Karpas-422 (cell line): Measurements from ENCODE around the gene ST6GAL1. TPM values are rescaled to one million over a fixed set of nuclear protein-coding genes. Genes with fewer than 3 reads are reported as not detected.

Experiments used
- DNase-seq: peaks from one replicate; pipeline ENCODE4 v3.0.0-alpha.2; 2015
- H2AFZ ChIP-seq: fragments of 200-600 bp; sonication (generic); 2 replicates; pipeline ENCODE4 v1.6.1; 2014; ENCODE audit warnings: antibody characterized with exemption, low read length, mixed read lengths
- H3K27ac ChIP-seq: fragments of 200-600 bp; sonication (generic); 2 replicates; pipeline ENCODE4 v1.5.1; 2014; ENCODE audit warnings: mild to moderate bottlenecking, low read length, moderate library complexity
- H3K27me3 ChIP-seq: fragments of 200-600 bp; sonication (generic); 2 replicates; pipeline ENCODE4 v1.6.1; 2014; ENCODE audit warnings: low read length, mixed read lengths
- H3K36me3 ChIP-seq: fragments of 200-600 bp; sonication (generic); 2 replicates; pipeline ENCODE4 v1.6.1; 2014; ENCODE audit warnings: low read length, mixed read lengths; ENCODE audit not compliant: insufficient read depth
- H3K4me1 ChIP-seq: fragments of 200-600 bp; sonication (generic); 2 replicates; pipeline ENCODE4 v1.6.1; 2014; ENCODE audit warnings: mild to moderate bottlenecking, low read length, mixed read lengths
- H3K4me2 ChIP-seq: fragments of 200-600 bp; sonication (generic); 2 replicates; pipeline ENCODE4 v1.6.1; 2014; ENCODE audit warnings: low read length, low read depth, mild to moderate bottlenecking; ENCODE audit not compliant: poor library complexity, severe bottlenecking
- H3K4me3 ChIP-seq: fragments of 200-600 bp; sonication (generic); 2 replicates; pipeline ENCODE4 v1.5.1; 2014; ENCODE audit warnings: mild to moderate bottlenecking, antibody characterized with exemption, low read length, mixed read lengths
- H3K79me2 ChIP-seq: fragments of 200-600 bp; sonication (generic); 2 replicates; pipeline ENCODE4 v1.6.1; 2014; ENCODE audit warnings: mild to moderate bottlenecking, low read length, mixed read lengths
- H3K9ac ChIP-seq: fragments of 200-600 bp; sonication (generic); 2 replicates; pipeline ENCODE4 v1.6.0; 2014; ENCODE audit warnings: low read length
- H3K9me2 ChIP-seq: fragments of 200-600 bp; sonication (generic), shearing (Covaris generic); replicated peaks from 2 replicates; pipeline ENCODE4 v1.6.0; 2014; ENCODE audit warnings: mild to moderate bottlenecking, low read length, moderate library complexity; ENCODE audit not compliant: insufficient read depth
- H3K9me3 ChIP-seq: fragments of 300-700, 200-600 bp; sonication (generic); 2 replicates; pipeline ENCODE4 v1.6.1; 2014; ENCODE audit warnings: low read length, mixed read lengths
- H4K20me1 ChIP-seq: fragments of 200-600 bp; sonication (generic); 2 replicates; pipeline ENCODE4 v1.6.1; 2014; ENCODE audit warnings: mild to moderate bottlenecking, antibody characterized with exemption, low read length, low read depth; ENCODE audit not compliant: insufficient read depth
- total RNA-seq: library from RNA; depleted of rRNA; stranded (reverse); fragments of >200 nt; shearing (Covaris generic); gene quantifications from 2 replicates; pipeline ENCODE4 v1.2.3, GENCODE V29; 2014; ENCODE audit warnings: low replicate concordance

The ST6GAL1 gene
- total RNA-seq, 1 experiment from 2014 or later, result 416 TPM

DNA sequence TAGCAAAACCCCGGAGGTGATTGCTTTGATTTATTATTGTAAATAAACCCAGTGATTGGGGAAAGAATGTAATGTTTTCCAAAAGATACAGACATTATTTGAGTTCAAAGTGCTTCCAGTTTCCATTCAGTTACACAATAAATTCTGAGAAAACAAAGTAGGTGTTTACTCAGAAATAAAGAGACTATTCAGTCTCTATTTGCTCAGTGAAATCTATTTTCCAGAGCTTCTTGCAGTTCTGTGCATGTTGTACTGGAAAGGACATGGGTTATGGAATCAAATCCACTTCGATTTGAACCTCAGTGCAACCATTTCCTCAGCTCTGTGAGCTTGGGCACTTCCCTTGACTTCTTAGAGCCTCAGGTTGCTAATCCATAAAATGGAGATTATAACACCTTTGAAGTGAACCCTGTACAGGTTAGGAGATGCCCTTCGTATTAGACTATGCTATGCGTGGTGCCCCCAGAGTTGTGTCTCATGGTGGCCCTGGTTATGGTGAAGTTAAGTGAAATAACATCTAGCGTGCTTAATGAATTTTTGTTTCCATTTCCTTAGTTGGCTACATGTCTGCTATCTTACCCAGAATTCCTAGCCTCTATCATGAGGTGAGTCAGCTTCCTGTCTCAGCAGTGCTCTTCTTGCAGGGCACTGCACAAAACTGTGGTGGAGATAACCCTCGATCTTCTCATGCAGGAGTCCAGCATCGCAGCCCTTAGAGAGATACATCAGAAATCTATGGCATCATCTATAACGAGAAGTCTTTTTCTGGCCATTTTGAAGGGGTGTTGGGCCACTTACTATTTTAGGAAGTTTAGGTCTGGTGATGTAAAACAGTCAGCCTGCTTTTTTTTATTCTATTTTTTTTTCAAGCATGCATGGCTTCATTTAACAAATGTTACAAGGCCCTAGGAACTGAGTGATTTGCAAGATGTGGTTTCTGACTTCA, 111.3 kb downstream of the ST6GAL1 start:
- Histone ChIP-seq H3K27me3 (no peaks in the 10 kb centered on the region), H3K79me2 (peaks cover 95% of the 10 kb centered on the region), H3K4me3 (peak overlapping the region; percentile 7; the same call in 1 of the 2 replicates), H3K36me3 (peaks cover 87% of the 10 kb centered on the region), H3K27ac (peak overlapping the region; percentile 73), H3K4me1 (peaks cover 89% of the 10 kb centered on the region), H2AFZ (no peak overlapping the region), H3K9me3 (no peaks in the 10 kb centered on the region), H3K9ac (peak overlapping the region; percentile 5; the same call in 1 of the 2 replicates), H4K20me1 (peaks cover 72% of the 10 kb centered on the region), H3K4me2 (peak overlapping the region; percentile 39), H3K9me2 (no peaks in the 10 kb centered on the region)
- peak; percentile 93 for DNase-seq

DNA sequence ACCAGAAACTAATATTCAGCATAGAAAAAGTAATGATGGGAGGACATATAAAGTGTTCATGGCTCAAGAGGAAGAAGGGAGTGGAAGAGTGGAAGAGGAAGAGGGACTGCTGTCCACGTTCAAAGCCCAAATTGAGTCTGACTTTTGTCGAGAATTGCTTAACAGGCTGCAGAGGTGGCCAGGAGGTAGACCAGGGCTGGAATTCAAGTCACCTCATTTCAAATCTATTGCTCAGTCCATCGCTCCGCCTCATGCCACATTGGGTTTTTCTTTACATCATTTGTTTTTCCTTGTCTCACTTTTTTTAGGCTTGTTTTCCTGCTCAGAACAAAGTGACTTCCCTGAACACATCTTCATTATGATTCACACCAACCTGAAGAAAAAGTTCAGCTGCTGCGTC, 112.0 kb downstream of the ST6GAL1 start:
- peaks cover 87% of the 10 kb centered on the region for H3K36me3 ChIP-seq
- peak overlapping the region; percentile 2; the same call in 1 of the 2 replicates for H3K4me3 ChIP-seq
- no peaks in the 10 kb centered on the region for H3K27me3 ChIP-seq
- H3K4me2 ChIP-seq, result peak overlapping the region; percentile 39
- no peak overlapping the region for H2AFZ ChIP-seq
- DNase-seq, result no peak
- peak overlapping the region; percentile 73 for H3K27ac ChIP-seq
- peaks cover 83% of the 10 kb centered on the region for H3K4me1 ChIP-seq
- H4K20me1 ChIP-seq, result peaks cover 75% of the 10 kb centered on the region
- H3K9ac ChIP-seq, result peak overlapping the region; percentile 5; the same call in 1 of the 2 replicates
- no peaks in the 10 kb centered on the region for H3K9me3 ChIP-seq
- peaks cover 95% of the 10 kb centered on the region for H3K79me2 ChIP-seq
- H3K9me2 ChIP-seq, result no peaks in the 10 kb centered on the region

DNA sequence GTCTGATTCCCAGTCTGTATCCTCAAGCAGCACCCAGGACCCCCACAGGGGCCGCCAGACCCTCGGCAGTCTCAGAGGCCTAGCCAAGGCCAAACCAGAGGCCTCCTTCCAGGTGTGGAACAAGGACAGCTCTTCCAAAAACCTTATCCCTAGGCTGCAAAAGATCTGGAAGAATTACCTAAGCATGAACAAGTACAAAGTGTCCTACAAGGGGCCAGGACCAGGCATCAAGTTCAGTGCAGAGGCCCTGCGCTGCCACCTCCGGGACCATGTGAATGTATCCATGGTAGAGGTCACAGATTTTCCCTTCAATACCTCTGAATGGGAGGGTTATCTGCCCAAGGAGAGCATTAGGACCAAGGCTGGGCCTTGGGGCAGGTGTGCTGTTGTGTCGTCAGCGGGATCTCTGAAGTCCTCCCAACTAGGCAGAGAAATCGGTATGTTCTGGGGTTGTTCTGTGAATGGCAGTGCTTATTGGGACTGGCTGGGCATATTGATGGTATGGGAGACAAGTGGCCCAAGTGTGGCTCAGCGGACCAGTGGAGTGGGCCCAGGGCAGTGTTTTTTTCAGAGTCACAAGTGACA, 112.6 kb downstream of the ST6GAL1 start:
- Histone ChIP-seq H3K27me3 (no peaks in the 10 kb centered on the region), H3K4me2 (peak overlapping the region; percentile 39), H3K9me2 (no peaks in the 10 kb centered on the region), H3K36me3 (peaks cover 86% of the 10 kb centered on the region), H3K9me3 (no peaks in the 10 kb centered on the region), H3K79me2 (peaks cover 97% of the 10 kb centered on the region), H3K9ac (peak overlapping the region; percentile 5; the same call in 1 of the 2 replicates), H3K4me1 (peaks cover 78% of the 10 kb centered on the region), H4K20me1 (peaks cover 77% of the 10 kb centered on the region), H3K27ac (peak overlapping the region; percentile 73), H2AFZ (no peak overlapping the region), H3K4me3 (peak overlapping the region; percentile 2; the same call in 1 of the 2 replicates)
- no peak for DNase-seq

DNA sequence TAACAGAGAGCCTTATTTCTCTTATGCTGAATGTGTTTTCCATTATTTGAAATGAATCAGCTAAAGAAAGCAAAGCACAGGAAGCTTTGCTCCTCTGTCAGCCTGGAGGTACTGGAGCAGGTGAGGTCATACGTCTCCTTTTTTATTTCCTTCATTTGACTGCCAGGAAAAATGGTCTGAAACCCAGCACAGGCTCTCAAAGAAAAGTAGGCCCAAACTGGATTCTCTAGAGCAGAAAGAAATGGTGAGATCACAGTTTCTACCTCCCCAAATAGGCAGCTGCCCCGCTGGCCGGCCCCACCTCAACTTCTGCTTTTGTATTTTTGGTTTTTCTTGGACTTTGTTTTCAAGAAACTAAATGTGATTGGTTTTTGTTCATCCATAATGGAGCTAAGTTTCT, 113.9 kb downstream of the ST6GAL1 start:
- H3K79me2 ChIP-seq, result peaks cover 98% of the 10 kb centered on the region
- H3K27ac ChIP-seq, result peak overlapping the region; percentile 73
- H3K9me3 ChIP-seq, result no peaks in the 10 kb centered on the region
- peaks cover 65% of the 10 kb centered on the region for H3K4me1 ChIP-seq
- H3K9ac ChIP-seq, result no peak overlapping the region
- H4K20me1 ChIP-seq, result peaks cover 77% of the 10 kb centered on the region
- no peak overlapping the region for H3K4me3 ChIP-seq
- no peaks in the 10 kb centered on the region for H3K27me3 ChIP-seq
- H3K9me2 ChIP-seq, result no peaks in the 10 kb centered on the region
- H3K4me2 ChIP-seq, result peak overlapping the region; percentile 31
- peak; percentile 93 for DNase-seq
- H3K36me3 ChIP-seq, result peaks cover 87% of the 10 kb centered on the region
- no peak overlapping the region for H2AFZ ChIP-seq

DNA sequence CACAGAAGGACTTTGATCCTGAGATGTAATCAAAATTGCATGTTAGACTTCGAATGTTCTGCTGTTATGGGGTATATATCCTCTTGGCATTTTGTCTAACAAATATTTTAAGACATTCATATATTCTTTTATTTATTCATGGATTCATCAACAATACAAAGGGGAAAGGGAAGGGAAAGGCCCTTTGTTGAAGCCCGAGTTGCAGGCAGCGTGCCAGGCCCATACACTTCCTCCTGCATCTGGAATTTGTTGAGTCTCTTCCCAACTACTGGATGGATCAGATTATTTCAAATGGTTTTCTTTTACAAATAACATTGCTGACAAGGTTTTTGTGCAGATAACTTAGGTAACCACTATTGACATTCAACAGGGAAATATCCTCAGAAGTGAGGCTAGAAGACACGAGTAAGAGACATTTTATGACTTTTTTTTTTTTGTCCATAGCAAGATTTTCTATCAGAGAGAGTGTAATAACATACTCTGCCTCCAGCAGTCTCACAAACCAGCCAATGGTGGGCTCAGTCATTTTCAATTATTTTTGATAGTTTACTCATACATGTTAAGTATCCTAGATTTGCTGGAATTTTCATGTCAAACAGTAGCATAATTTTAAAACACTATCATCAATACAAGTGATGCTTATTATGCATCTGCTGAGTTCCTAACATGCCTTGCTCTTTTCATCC, 114.7 kb downstream of the ST6GAL1 start:
- peaks cover 76% of the 10 kb centered on the region for H4K20me1 ChIP-seq
- no peak overlapping the region for H3K4me3 ChIP-seq
- H2AFZ ChIP-seq, result no peak overlapping the region
- H3K36me3 ChIP-seq, result peaks cover 87% of the 10 kb centered on the region
- no peaks in the 10 kb centered on the region for H3K27me3 ChIP-seq
- H3K4me2 ChIP-seq, result no peak overlapping the region
- peaks cover 98% of the 10 kb centered on the region for H3K79me2 ChIP-seq
- H3K9me2 ChIP-seq, result no peaks in the 10 kb centered on the region
- H3K27ac ChIP-seq, result peak overlapping the region; percentile 73
- peak; percentile 66 for DNase-seq
- H3K9me3 ChIP-seq, result no peaks in the 10 kb centered on the region
- no peak overlapping the region for H3K9ac ChIP-seq
- H3K4me1 ChIP-seq, result peaks cover 57% of the 10 kb centered on the region

- DNase-seq, result no peak
- Histone ChIP-seq H3K79me2 (peaks cover 98% of the 10 kb centered on the region), H3K4me1 (peaks cover 47% of the 10 kb centered on the region), H3K9me3 (no peaks in the 10 kb centered on the region), H3K9me2 (no peaks in the 10 kb centered on the region), H3K4me2 (no peak overlapping the region), H3K9ac (no peak overlapping the region), H2AFZ (no peak overlapping the region), H3K27ac (peak overlapping the region; percentile 73), H3K36me3 (peaks cover 87% of the 10 kb centered on the region), H3K4me3 (no peak overlapping the region), H3K27me3 (no peaks in the 10 kb centered on the region), H4K20me1 (peaks cover 67% of the 10 kb centered on the region)
Observed at GRCh38 chr3:187046033-187046432, 115.7 kb downstream of the ST6GAL1 start.

- no peak for DNase-seq
- H3K36me3 ChIP-seq, result peaks cover 76% of the 10 kb centered on the region
- no peaks in the 10 kb centered on the region for H3K9me3 ChIP-seq
- peaks cover 16% of the 10 kb centered on the region for H3K4me1 ChIP-seq
- H4K20me1 ChIP-seq, result peaks cover 43% of the 10 kb centered on the region
- H3K4me3 ChIP-seq, result no peak overlapping the region
- H2AFZ ChIP-seq, result no peak overlapping the region
- H3K9ac ChIP-seq, result no peak overlapping the region
- H3K9me2 ChIP-seq, result no peaks in the 10 kb centered on the region
- H3K79me2 ChIP-seq, result peaks cover 86% of the 10 kb centered on the region
- H3K4me2 ChIP-seq, result no peak overlapping the region
- H3K27ac ChIP-seq, result peak overlapping the region; percentile 2; the same call in 1 of the 2 replicates
- no peaks in the 10 kb centered on the region for H3K27me3 ChIP-seq
Observed at GRCh38 chr3:187049462-187050101, 119.3 kb downstream of the ST6GAL1 start.
